DLD1 (cell line): ENCODE data around the gene CYTH4.

Experiments used
- in situ Hi-C: cut with HindIII; loops from 2 replicates; pipeline ENCODE4 v1.10.0; 2017; ENCODE audit warnings: low sequenced_read_pairs

CYTH4 gene

DNA sequence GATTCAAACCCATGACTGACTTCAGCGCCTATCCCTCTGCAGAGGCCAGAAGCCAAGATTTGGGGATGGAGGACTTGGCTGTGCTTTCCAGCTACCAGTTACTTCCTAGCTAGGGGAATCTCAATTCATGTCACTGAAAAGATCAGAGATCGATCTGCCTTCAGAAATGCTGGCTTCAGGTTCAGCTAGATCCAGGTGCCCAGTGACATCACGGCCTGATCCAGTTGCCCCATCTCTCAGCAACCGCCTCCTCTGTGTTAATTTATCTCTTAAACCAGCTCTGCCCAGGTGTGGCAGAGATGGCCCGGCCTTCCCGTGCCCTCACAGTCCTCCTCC is 24.2 kb downstream of the CYTH4 start:
- in situ Hi-C loops, result no loop called here

GRCh38 chr22:37308385-37309200 is 26.3 kb downstream of the CYTH4 start:
- in situ Hi-C loops, result no loop called here

GRCh38 chr22:37309211-37310074 is 27.1 kb downstream of the CYTH4 start:
- in situ Hi-C loops, result no loop called here

- in situ Hi-C loops, result no loop called here
Measured at GRCh38 chr22:37310075-37310606, 27.8 kb downstream of the CYTH4 start.

GRCh38 chr22:37310815-37311595 is 28.7 kb downstream of the CYTH4 start:
- in situ Hi-C loops, result no loop called here

- in situ Hi-C loops, result no loop called here
Measured at GRCh38 chr22:37311761-37312312, 29.5 kb downstream of the CYTH4 start.

DNA sequence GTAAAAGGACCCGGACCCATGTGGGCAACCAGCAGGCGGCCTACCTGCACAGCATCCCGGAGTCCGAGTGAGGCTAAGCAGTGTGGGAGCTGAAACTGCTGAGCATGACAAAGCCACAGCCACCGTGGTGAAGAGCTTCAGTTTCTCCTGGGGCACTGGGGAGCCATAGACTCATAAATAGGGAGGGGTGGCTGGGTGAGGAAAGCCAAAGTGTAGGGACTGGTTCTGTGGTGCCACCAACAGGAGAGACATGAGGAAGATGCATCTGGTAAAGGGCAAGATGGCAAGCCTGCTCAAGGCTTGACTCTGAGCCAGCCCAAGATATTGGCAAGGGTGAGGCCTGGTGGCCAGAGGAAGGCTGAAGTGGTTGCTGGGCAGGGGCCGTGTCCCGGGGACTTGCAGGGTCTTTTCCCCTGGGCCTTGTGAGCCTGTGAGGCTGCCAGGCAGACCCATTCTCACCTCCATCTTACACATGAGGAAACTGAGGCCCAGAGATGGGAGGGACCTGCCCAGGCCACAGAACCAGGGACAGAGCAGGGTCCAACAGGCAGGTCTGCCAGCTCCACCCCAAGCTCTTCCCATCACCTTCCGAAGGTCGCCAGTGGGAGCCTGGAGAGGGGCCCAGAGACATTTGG is 30.4 kb downstream of the CYTH4 start:
- in situ Hi-C loops, result no loop called here

DNA sequence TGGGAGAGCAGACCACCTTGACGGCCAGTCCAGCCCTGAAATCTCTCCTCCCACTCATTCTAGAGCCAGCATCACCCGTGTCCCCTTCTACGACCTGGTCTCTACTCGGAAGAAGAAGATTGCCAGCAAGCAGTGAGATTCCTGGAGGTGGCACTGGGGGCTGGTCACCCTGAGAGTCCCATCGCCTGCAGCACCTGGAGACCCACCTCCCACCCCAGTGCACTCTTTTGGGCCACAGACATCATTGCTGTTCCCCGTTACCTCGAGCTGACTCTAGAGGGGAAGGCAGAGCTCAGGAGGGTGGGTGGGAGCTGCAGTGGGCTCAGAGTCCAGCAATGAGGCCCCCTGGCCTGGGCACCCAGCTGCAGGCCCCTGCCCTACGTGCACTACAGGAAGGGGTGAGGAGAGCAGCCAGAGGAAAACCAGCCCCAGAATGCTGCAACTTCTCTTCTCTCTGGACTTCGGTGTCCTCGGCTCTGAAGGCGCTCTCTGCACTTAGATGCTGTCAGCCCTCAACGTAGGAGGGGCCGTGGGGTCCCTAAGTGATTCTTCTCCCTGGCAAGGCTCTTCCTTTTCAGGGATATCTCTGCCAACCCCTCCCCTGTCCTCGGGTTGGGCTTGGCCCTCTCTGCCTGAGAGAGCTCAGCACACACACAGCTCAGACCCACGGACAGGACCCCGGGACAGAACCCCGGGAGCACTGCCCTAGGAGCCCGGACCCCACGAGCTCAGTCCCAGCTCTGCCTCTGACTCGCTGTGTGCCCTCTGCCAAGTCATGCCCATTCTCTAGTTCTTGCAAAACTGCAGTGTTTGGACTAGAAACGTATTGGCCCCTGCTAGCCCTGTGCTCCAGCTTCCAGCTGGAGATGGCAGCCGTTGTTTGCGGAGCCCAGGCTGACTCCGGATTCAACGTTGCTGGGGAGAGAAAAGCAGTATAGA is 31.3 kb downstream of the CYTH4 start:
- in situ Hi-C loops, result no loop called here

DNA sequence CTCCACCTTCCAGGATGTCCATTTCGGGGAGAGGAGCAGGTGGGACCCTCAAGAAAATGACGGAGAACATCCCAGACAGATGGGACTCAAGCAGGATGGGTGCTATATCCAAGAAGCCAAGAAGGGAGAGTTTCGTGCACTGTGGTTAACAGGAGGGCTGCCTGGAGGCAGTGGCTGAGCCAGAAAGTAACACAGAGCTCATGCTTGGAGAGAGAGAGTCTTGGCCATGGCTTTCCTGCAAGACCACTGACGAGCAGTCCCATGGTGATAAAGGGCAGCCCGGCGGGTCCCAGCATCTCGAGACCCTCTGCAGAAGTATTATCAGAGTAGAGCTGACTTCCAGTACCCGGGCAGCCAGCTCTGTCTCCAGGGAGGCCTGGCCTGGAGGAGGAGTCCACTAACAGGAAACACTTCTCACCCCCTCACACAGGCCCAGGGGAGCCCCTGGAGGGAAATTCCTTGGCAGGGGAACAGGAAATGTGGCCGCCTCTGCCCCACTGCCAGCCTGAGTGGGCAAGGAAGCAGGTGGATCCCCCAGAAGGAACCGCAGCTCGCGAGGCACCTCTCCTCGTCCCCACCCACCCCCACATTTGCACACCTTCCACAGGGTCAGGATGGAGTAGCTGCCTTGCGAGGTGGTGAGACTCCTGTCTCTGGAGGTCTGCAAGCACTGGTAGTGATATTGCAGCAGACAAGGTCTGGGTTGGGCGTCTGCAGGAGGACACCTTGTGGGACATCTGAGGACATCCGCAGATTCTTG is 32.2 kb downstream of the CYTH4 start:
- in situ Hi-C loops, result no loop called here

DNA sequence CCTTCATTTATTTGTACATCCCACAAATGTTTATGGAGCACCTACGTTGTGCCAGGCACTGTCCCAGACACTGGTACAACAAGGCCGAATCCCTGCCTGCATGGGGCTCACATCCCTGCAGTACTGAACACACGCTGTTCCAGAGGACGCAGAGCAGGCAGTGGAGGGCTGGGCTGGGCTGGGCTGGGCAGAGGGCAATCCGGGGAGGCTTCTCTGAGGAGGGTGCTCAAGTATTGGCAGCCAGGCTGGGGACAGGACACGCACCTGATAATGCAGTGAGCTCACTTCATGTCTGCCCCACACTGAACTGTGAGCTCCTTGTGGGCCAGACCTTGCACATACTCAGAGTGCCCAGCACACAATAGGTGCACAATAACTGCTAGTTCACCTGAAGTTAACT is 34.1 kb downstream of the CYTH4 start:
- in situ Hi-C loops, result no loop called here

- in situ Hi-C loops, result no loop called here
Measured at GRCh38 chr22:37316875-37317371, 34.6 kb downstream of the CYTH4 start.

GRCh38 chr22:37317698-37318210 is 35.4 kb downstream of the CYTH4 start:
- in situ Hi-C loops, result no loop called here

DNA sequence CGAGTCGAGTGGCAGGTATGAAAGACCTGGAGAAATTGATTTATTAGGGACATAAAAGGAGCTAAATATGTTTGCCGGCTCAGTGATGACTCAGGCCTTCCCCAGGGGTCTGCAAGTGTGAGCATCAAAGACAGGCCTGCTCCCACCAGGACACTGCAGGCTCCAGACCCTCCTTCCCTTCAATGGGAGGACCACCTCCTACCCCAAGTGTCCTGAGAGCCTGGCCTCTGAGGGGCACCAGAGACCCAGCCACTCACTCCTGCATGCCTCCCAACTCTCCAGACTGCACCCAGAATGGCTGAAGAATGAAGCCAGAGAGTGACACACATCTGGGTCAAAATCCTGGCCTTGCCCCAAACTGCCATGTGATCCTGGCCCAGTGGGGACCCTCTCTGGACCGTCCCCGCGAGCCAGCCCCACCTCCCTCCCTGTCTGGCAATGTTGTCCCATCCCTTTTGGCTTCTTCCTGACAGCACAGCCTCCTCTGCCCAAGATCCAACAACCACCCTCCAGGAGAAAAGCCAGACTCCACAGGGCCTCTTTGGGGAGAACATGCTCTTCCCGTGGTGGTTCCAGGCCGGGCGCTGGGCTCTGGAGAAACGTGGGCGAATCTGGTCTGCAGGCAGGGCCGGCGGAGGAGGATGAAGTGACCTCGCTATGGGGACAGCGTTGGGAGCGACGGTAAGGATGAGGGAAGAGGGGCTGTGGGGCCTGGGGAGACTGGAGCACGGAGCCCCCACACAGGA is 36.2 kb downstream of the CYTH4 start:
- in situ Hi-C loops, result no loop called here

DNA sequence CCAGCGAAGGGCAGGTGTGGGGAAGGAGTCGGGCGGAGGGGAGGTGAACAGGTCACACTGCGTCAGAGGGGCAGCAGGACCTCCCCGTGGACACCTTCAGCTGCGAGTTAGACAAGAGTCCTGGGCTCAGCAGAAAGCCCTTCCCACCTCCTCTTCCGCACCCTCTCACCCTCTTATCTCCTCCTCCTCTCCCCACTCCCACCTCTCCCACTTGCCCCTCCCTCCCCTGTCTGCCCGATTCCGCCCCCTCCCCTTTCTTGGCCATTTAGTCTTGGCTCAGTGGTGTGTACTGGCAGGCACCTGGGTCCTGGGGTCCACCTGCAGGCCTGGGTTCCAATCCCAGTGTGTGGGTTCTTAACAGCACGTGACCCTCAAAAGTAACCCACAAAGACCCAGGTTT is 37.2 kb downstream of the CYTH4 start:
- in situ Hi-C loops, result no loop called here

DNA sequence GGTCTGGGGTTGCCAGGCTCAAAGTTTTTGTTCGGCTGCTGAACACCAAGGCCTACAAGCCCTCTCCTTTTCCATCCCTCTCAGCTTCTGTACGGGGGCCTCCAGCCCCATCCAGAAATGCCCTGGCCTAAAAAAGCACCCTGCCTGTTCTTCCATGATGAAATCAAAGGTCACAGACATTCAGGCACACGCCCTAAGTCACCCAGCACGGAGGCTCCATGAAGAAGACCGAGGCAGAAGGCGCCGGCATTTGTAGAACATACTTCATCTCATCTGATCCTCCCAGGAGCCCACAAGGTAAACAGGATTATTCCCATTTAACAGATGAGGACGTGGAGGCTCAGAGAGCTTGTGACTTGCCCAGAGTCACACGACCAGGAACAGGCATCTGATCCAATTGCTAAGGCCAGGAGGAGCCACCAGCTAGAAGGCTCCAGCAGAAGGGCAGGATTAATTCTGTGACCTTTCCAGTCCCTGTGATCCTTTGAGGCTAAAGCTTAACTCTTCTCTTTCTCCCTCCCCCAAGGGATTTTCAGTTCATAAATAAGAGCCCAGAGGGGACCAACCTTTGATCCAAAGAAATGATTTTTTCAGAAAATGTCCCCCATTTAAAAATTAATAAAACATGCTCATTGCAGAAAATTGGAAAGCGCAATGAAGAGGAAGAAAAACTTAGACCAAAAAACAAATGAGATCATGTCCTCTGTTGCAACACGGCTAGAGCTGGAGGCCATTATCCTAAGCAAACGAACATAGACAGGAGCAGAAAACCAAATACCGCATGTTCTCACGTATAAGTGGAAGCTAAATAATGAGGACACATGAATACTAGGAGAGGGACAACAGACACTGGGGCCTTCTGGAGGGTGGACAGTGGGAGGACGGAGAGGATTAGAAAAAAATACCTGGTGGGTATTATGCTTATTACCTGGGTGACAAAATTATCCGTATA is 38.7 kb downstream of the CYTH4 start:
- in situ Hi-C loops, result loop anchor here (10.0 kb wide), 1 partner anchor 124 kb away; no protein-coding TSS in a partner anchor

GRCh38 chr22:37324340-37325038 is 42.2 kb downstream of the CYTH4 start:
- in situ Hi-C loops, result loop anchor here (10.0 kb wide), 1 partner anchor 120 kb away; no protein-coding TSS in a partner anchor
